ENCODE measurements around the gene TMEM14C. TPM values are rescaled to one million over a fixed set of nuclear protein-coding genes. Genes with fewer than 3 reads are reported as not detected.
"Not testable (repeated sequence)": the region's sequence is repeated elsewhere in the genome, so short reads cannot be mapped to it uniquely, and the experiment has no call there.

TMEM14C gene
- total RNA-seq, 2 donors from 2014 or later, result 123 to 133 TPM

GRCh38 chr6:10719296-10719963 lies 3.4 kb upstream of the TMEM14C start:
- no peaks in the 10 kb centered on the region for H3K36me3 ChIP-seq
- no peaks in the 10 kb centered on the region for H3K27me3 ChIP-seq
- H3K27ac ChIP-seq, result peak overlapping the region; percentile 77 to 84
- peaks cover 0 to 25% of the 10 kb centered on the region in 2 donors for H3K4me1 ChIP-seq
- TF ChIP-seq CTCF (IDR thresholded peaks at IDR 0.05), result no peak
- peak overlapping the region; percentile 42 to 67 for H3K4me3 ChIP-seq
- H3K9me3 ChIP-seq, result no peaks in the 10 kb centered on the region
- DNase-seq (ENCODE audit: low spot score), result no peak

- no peak for TF ChIP-seq CTCF (IDR thresholded peaks at IDR 0.05)
- Histone ChIP-seq H3K27me3 (no peaks in the 10 kb centered on the region), H3K9me3 (no peaks in the 10 kb centered on the region), H3K36me3 (no peaks in the 10 kb centered on the region), H3K27ac (peak overlapping the region; percentile 77 to 84), H3K4me3 (peak overlapping the region; percentile 42 to 67), H3K4me1 (peaks cover 0 to 30% of the 10 kb centered on the region in 2 donors)
- DNase-seq (ENCODE audit: low spot score), result no peak
These were observed 3.0 kb upstream of the TMEM14C start for GRCh38 chr6:10719964-10720264.

GRCh38 chr6:10720265-10720959 lies 2.5 kb upstream of the TMEM14C start:
- peak overlapping the region; percentile 77 to 84 for H3K27ac ChIP-seq
- H3K4me1 ChIP-seq, result peaks cover 0 to 35% of the 10 kb centered on the region in 2 donors
- H3K4me3 ChIP-seq, result peak overlapping the region; percentile 42 to 67
- no peaks in the 10 kb centered on the region for H3K36me3 ChIP-seq
- no peaks in the 10 kb centered on the region for H3K27me3 ChIP-seq
- TF ChIP-seq CTCF (IDR thresholded peaks at IDR 0.05), result no peak
- H3K9me3 ChIP-seq, result no peaks in the 10 kb centered on the region
- DNase-seq (ENCODE audit: low spot score), result no peak

- not testable (repeated sequence) for DNase-seq (ENCODE audit: low spot score); H3K9me3 ChIP-seq; H3K27me3 ChIP-seq; H3K36me3 ChIP-seq
- peak overlapping the region; percentile 77 to 84 for H3K27ac ChIP-seq
- H3K4me1 ChIP-seq, result peaks cover 0 to 36% of the 10 kb centered on the region in 2 donors
- H3K4me3 ChIP-seq, result peak overlapping the region; percentile 42 to 67
These were observed 1.7 kb upstream of the TMEM14C start for GRCh38 chr6:10720960-10721849.

GRCh38 chr6:10721850-10722569 lies 860 bp upstream of the TMEM14C start:
- no peak for DNase-seq (ENCODE audit: low spot score)
- Histone ChIP-seq H3K27me3 (no peaks in the 10 kb centered on the region), H3K4me1 (peaks cover 0 to 36% of the 10 kb centered on the region in 2 donors), H3K36me3 (peaks cover 16% of the 10 kb centered on the region), H3K4me3 (peak overlapping the region; percentile 72 to 75), H3K27ac (peak overlapping the region; percentile 85 to 90), H3K9me3 (no peaks in the 10 kb centered on the region)
- TF ChIP-seq CTCF (IDR thresholded peaks at IDR 0.05), result no peak

Data from right atrium auricular region (tissue), 2 donors.